Thyroid gland (tissue), 4 donors: ENCODE results near the gene UTS2.

ENCODE experiments used
- CTCF ChIP-seq, 6 experiments: fragments of 200-600 bp in 3 of 6; fragments of 450-650 bp in 3 of 6; sonication (generic) in 3 of 6; IDR thresholded peaks; one replicate each; pipeline ENCODE4 v1.5.1; 2016 to 2019; ENCODE audit warnings: antibody characterized with exemption in 6 of 6, mild to moderate bottlenecking in 2 of 6, inconsistent platforms in 1 of 6, moderate library complexity in 1 of 6
- POLR2A ChIP-seq, 2 donors: fragments of 450-650 bp; IDR thresholded peaks; one replicate each; pipeline ENCODE4 v1.6.1; 2017; ENCODE audit warnings: antibody characterized with exemption in 2 of 2, mild to moderate bottlenecking in 2 of 2, moderate library complexity in 1 of 2

GRCh38 chr1:7868070-7868780 lies 15.4 kb upstream of the UTS2 start:
- no peak for TF ChIP-seq CTCF (IDR thresholded peaks at IDR 0.05)
- TF ChIP-seq POLR2A (IDR thresholded peaks at IDR 0.05) = no peak
